GM10266 (cell line): ENCODE results near the gene TBC1D9.

Experiments used
- DNase-seq: peaks from one replicate; pipeline ENCODE4 v3.0.0; 2012; ENCODE audit errors: extremely low spot score
- CTCF ChIP-seq: IDR thresholded peaks from 2 replicates; pipeline ENCODE4 v1.5.1; 2012; ENCODE audit warnings: mild to moderate bottlenecking, low read depth; ENCODE audit not compliant: control insufficient read depth, insufficient read depth; ENCODE audit errors: missing control alignments

Gene TBC1D9

GRCh38 chr4:140615451-140615850 lies 140.7 kb downstream of the TBC1D9 start:
- TF ChIP-seq CTCF, result no peak
- no peak for DNase-seq

- no peak for DNase-seq
- TF ChIP-seq CTCF, result no peak
Observed at GRCh38 chr4:140612357-140612756, 143.8 kb downstream of the TBC1D9 start.

- TF ChIP-seq CTCF, result no peak
- DNase-seq, result no peak
Observed at GRCh38 chr4:140611854-140612253, 144.3 kb downstream of the TBC1D9 start.

GRCh38 chr4:140609548-140610425 lies 146.4 kb downstream of the TBC1D9 start:
- peak; percentile 71 for DNase-seq
- TF ChIP-seq CTCF, result peak; percentile 12

- no peak for TF ChIP-seq CTCF
- no peak for DNase-seq
Observed at GRCh38 chr4:140607852-140608251, 148.3 kb downstream of the TBC1D9 start.

- no peak for TF ChIP-seq CTCF
- no peak for DNase-seq
Observed at GRCh38 chr4:140604544-140604943, 151.6 kb downstream of the TBC1D9 start.

GRCh38 chr4:140603286-140603685 lies 152.9 kb downstream of the TBC1D9 start:
- no peak for DNase-seq
- no peak for TF ChIP-seq CTCF
